ENCODE results near the gene ZNF101.
A peak's percentile ranks its signal among the peaks of the same experiment; 100 is the strongest.

ZNF101 gene

GRCh38 chr19:19642506-19643157 is 26.0 kb upstream of the ZNF101 start:
- DNase-seq: no peak

GRCh38 chr19:19643158-19644053 is 25.2 kb upstream of the ZNF101 start, which contains the start of gene GMIP:
GMIP (minus strand) TSS chr19:19643657; CDS start chr19:19643529, 128 bp downstream.
- DNase-seq: peak; percentile 86

- no peak for DNase-seq
Observed at GRCh38 chr19:19644054-19644388, 24.6 kb upstream of the ZNF101 start.

GRCh38 chr19:19645233-19645870 is 23.3 kb upstream of the ZNF101 start:
- DNase-seq: no peak

GRCh38 chr19:19647037-19647835 is 21.4 kb upstream of the ZNF101 start:
- no peak for DNase-seq

GRCh38 chr19:19649155-19649554 is 19.5 kb upstream of the ZNF101 start:
- DNase-seq: no peak

- no peak for DNase-seq
Observed at GRCh38 chr19:19649580-19649995, 19.1 kb upstream of the ZNF101 start.

GRCh38 chr19:19650331-19650730 is 18.3 kb upstream of the ZNF101 start:
- DNase-seq: no peak

- DNase-seq: no peak
Observed at GRCh38 chr19:19651076-19651475, 17.6 kb upstream of the ZNF101 start.

GRCh38 chr19:19652482-19653295 is 15.9 kb upstream of the ZNF101 start:
- DNase-seq: peak; percentile 41

- peak; percentile 45 for DNase-seq
Observed at GRCh38 chr19:19653597-19654147, 15.0 kb upstream of the ZNF101 start.

- DNase-seq: peak; percentile 43
Observed at GRCh38 chr19:19654441-19654840, 14.2 kb upstream of the ZNF101 start.

GRCh38 chr19:19655051-19655594 is 13.5 kb upstream of the ZNF101 start:
- peak; percentile 36 for DNase-seq

- peak; percentile 37 for DNase-seq
Observed at GRCh38 chr19:19655641-19656343, 12.8 kb upstream of the ZNF101 start.

GRCh38 chr19:19656451-19657396 is 11.9 kb upstream of the ZNF101 start:
- DNase-seq: peak; percentile 45

- DNase-seq: no peak
Observed at GRCh38 chr19:19657397-19657783, 11.2 kb upstream of the ZNF101 start.

GRCh38 chr19:19659646-19660245 is 8.9 kb upstream of the ZNF101 start:
- peak; percentile 43 for DNase-seq

GRCh38 chr19:19661141-19661674 is 7.4 kb upstream of the ZNF101 start:
- peak; percentile 48 for DNase-seq

All from islet precursor cell (in vitro differentiated cells).